ENCODE results near the gene P3H2. TPM values are rescaled to one million over a fixed set of nuclear protein-coding genes. Genes with fewer than 3 reads are reported as not detected.

Gene P3H2
- total RNA-seq, 4 donors from 2014 or later: 0.24 to 4.0 (median 0.90) TPM

- Histone ChIP-seq H3K36me3 (no peaks in the 10 kb centered on the region), H3K4me1 (no peaks in the 10 kb centered on the region), H3K27me3 (no peaks in the 10 kb centered on the region), H3K4me3 (no peak overlapping the region), H3K9me3 (no peaks in the 10 kb centered on the region), H3K27ac (no peak overlapping the region)
- intact Hi-C loops (cut with DNase I; ENCODE audit: low total_unique reads) (loop anchor here (5.0 kb wide), 1 partner anchor 59 kb away; no protein-coding TSS in a partner anchor), in situ Hi-C loops (cut with MboI; ENCODE audit: low sequenced_read_pairs in 4 of 4) (no loop called here)
- ATAC-seq (no peak), DNase-seq (no peak)
- TF ChIP-seq CTCF (IDR thresholded peaks at IDR 0.05 in 4 of 5, conservative IDR thresholded peaks at IDR 0.05 in 1 of 5) (no peak), POLR2A (IDR thresholded peaks at IDR 0.05) (no peak)
Observed at GRCh38 chr3:190058521-190059241, 62.0 kb downstream of the P3H2 start.

- H3K27me3 ChIP-seq: no peaks in the 10 kb centered on the region
- in situ Hi-C loops (cut with MboI; ENCODE audit: low sequenced_read_pairs in 4 of 4): no loop called here
- no peaks in the 10 kb centered on the region for H3K36me3 ChIP-seq
- DNase-seq (no peak), ATAC-seq (no peak)
- no peaks in the 10 kb centered on the region for H3K4me1 ChIP-seq
- intact Hi-C loops (cut with DNase I; ENCODE audit: low total_unique reads): loop anchor here (5.0 kb wide), 1 partner anchor 61 kb away; no protein-coding TSS in a partner anchor
- no peaks in the 10 kb centered on the region for H3K9me3 ChIP-seq
- TF ChIP-seq POLR2A (IDR thresholded peaks at IDR 0.05) (no peak), CTCF (IDR thresholded peaks at IDR 0.05 in 4 of 5, conservative IDR thresholded peaks at IDR 0.05 in 1 of 5) (no peak)
- H3K27ac ChIP-seq: no peak overlapping the region
- H3K4me3 ChIP-seq: no peak overlapping the region
Observed at GRCh38 chr3:190056742-190057141, 64.0 kb downstream of the P3H2 start.

GRCh38 chr3:190055773-190056172 is 64.9 kb downstream of the P3H2 start:
- Histone ChIP-seq H3K4me3 (no peak overlapping the region), H3K9me3 (no peaks in the 10 kb centered on the region), H3K27me3 (no peaks in the 10 kb centered on the region), H3K36me3 (no peaks in the 10 kb centered on the region), H3K4me1 (no peaks in the 10 kb centered on the region), H3K27ac (no peak overlapping the region)
- TF ChIP-seq CTCF (IDR thresholded peaks at IDR 0.05 in 4 of 5, conservative IDR thresholded peaks at IDR 0.05 in 1 of 5): no peak
- no peak for TF ChIP-seq POLR2A (IDR thresholded peaks at IDR 0.05)
- intact Hi-C loops (cut with DNase I; ENCODE audit: low total_unique reads) (loop anchor here (5.0 kb wide), 1 partner anchor 62 kb away; no protein-coding TSS in a partner anchor), in situ Hi-C loops (cut with MboI; ENCODE audit: low sequenced_read_pairs in 4 of 4) (no loop called here)
- DNase-seq (no peak), ATAC-seq (no peak)

GRCh38 chr3:190053919-190054672 is 66.6 kb downstream of the P3H2 start:
- Histone ChIP-seq H3K4me3 (no peak overlapping the region), H3K36me3 (no peaks in the 10 kb centered on the region), H3K27me3 (no peaks in the 10 kb centered on the region), H3K27ac (no peak overlapping the region), H3K4me1 (no peaks in the 10 kb centered on the region), H3K9me3 (no peaks in the 10 kb centered on the region)
- ATAC-seq (peak in 1 of 2 donors; percentile 41), DNase-seq (no peak)
- in situ Hi-C loops (cut with MboI; ENCODE audit: low sequenced_read_pairs in 4 of 4) (no loop called here), intact Hi-C loops (cut with DNase I; ENCODE audit: low total_unique reads) (no loop called here)
- no peak for TF ChIP-seq CTCF (IDR thresholded peaks at IDR 0.05 in 4 of 5, conservative IDR thresholded peaks at IDR 0.05 in 1 of 5)
- TF ChIP-seq POLR2A (IDR thresholded peaks at IDR 0.05): no peak

All from gastrocnemius medialis (tissue), 4 donors.